Activated T-cell treated with anti-CD3 and anti-CD28 coated beads, Interleukin-2, amount 50 U/mL, for 72 hours (primary cell): ENCODE results near the gene SPG11. TPM values are rescaled to one million over a fixed set of nuclear protein-coding genes. Genes with fewer than 3 reads are reported as not detected.
"Not testable (repeated sequence)": the region's sequence is repeated elsewhere in the genome, so short reads cannot be mapped to it uniquely, and the experiment has no call there.

Experiments used
- ATAC-seq, 2 donors: fragments of 150-1000 bp; cut with Tn5 transposase; replicated peaks in 1 of 2; 2 replicates each; pipeline ENCODE4 v1.10.0; 2021; ENCODE audit warnings: moderate library complexity in 2 of 2, mild to moderate bottlenecking in 1 of 2
- DNase-seq, 2 donors: peaks; one replicate each; pipeline ENCODE4 v3.0.0; 2021 to 2022; ENCODE audit warnings: mixed read lengths in 1 of 2
- H3K27ac Mint-ChIP-seq: one replicate; pipeline ENCODE4 v1.8.0; 2022; ENCODE audit warnings: mild to moderate bottlenecking, moderate library complexity, mixed read lengths
- H3K27me3 Mint-ChIP-seq: one replicate; pipeline ENCODE4 v1.8.0; 2022; ENCODE audit warnings: low read depth, mixed read lengths
- H3K36me3 Mint-ChIP-seq, 2 donors: one replicate each; pipeline ENCODE4 v1.8.0; 2022; ENCODE audit warnings: mixed read lengths in 2 of 2, mild to moderate bottlenecking in 1 of 2; ENCODE audit not compliant: insufficient read depth in 2 of 2
- H3K4me1 Mint-ChIP-seq: one replicate; pipeline ENCODE4 v1.8.0; 2022; ENCODE audit warnings: low read depth, mixed read lengths
- H3K4me3 Mint-ChIP-seq, 2 donors: one replicate each; pipeline ENCODE4 v1.8.0; 2022; ENCODE audit warnings: mild to moderate bottlenecking in 2 of 2, mixed read lengths in 2 of 2, moderate library complexity in 2 of 2
- H3K9me3 Mint-ChIP-seq, 2 donors: one replicate each; pipeline ENCODE4 v1.8.0; 2022; ENCODE audit warnings: mixed read lengths in 2 of 2
- total RNA-seq, 2 donors: library from RNA; stranded (reverse); gene quantifications; one replicate each; pipeline ENCODE4 v1.2.3, GENCODE V29; 2022

Gene SPG11
- total RNA-seq, 2 donors from 2014 or later: 127 to 134 TPM

GRCh38 chr15:44698641-44699040 lies 35.2 kb upstream of the SPG11 start:
- Mint-ChIP-seq H3K4me3 (no peak overlapping the region), H3K4me1 (peaks cover 16% of the 10 kb centered on the region), H3K27me3 (no peaks in the 10 kb centered on the region), H3K9me3 (peaks cover 9 to 18% of the 10 kb centered on the region in 2 donors), H3K27ac (no peak overlapping the region), H3K36me3 (peaks cover 12 to 26% of the 10 kb centered on the region in 2 donors)
- DNase-seq (no peak), ATAC-seq (no peak)

- Mint-ChIP-seq H3K27me3 (no peaks in the 10 kb centered on the region), H3K4me3 (no peak overlapping the region), H3K9me3 (peaks cover 5 to 15% of the 10 kb centered on the region in 2 donors), H3K27ac (no peak overlapping the region), H3K4me1 (peaks cover 16% of the 10 kb centered on the region), H3K36me3 (peaks cover 8 to 14% of the 10 kb centered on the region in 2 donors)
- ATAC-seq: no peak
- DNase-seq: no peak
Observed at GRCh38 chr15:44697014-44697413, 33.6 kb upstream of the SPG11 start.

- Mint-ChIP-seq H3K4me3 (no peak overlapping the region), H3K9me3 (peaks cover 5% of the 10 kb centered on the region in 2 donors), H3K4me1 (peaks cover 7% of the 10 kb centered on the region), H3K27ac (no peak overlapping the region), H3K36me3 (peaks cover 2 to 5% of the 10 kb centered on the region in 2 donors), H3K27me3 (no peaks in the 10 kb centered on the region)
- no peak for ATAC-seq
- no peak for DNase-seq
Observed at GRCh38 chr15:44695294-44695693, 31.8 kb upstream of the SPG11 start.

GRCh38 chr15:44694416-44694815 lies 31.0 kb upstream of the SPG11 start:
- peaks cover 0 to 2% of the 10 kb centered on the region in 2 donors for H3K36me3 Mint-ChIP-seq
- DNase-seq (no peak), ATAC-seq (no peak)
- no peaks in the 10 kb centered on the region for H3K27me3 Mint-ChIP-seq
- H3K9me3 Mint-ChIP-seq: peaks cover 4 to 5% of the 10 kb centered on the region in 2 donors
- H3K27ac Mint-ChIP-seq: no peak overlapping the region
- no peak overlapping the region for H3K4me3 Mint-ChIP-seq
- H3K4me1 Mint-ChIP-seq: peaks cover 7% of the 10 kb centered on the region

GRCh38 chr15:44692659-44693058 lies 29.2 kb upstream of the SPG11 start:
- Mint-ChIP-seq H3K9me3 (peaks cover 2 to 5% of the 10 kb centered on the region in 2 donors), H3K4me3 (no peak overlapping the region), H3K27me3 (no peaks in the 10 kb centered on the region), H3K4me1 (peaks cover 7% of the 10 kb centered on the region), H3K36me3 (peaks cover 5 to 13% of the 10 kb centered on the region in 2 donors), H3K27ac (no peak overlapping the region)
- DNase-seq (no peak), ATAC-seq (no peak)

- not testable (repeated sequence) for H3K27ac Mint-ChIP-seq, DNase-seq, H3K4me3 Mint-ChIP-seq, H3K27me3 Mint-ChIP-seq, H3K9me3 Mint-ChIP-seq
- ATAC-seq: peak in 1 of 2 donors; percentile 40
- Mint-ChIP-seq H3K4me1 (peaks cover 13% of the 10 kb centered on the region), H3K36me3 (peaks cover 16 to 27% of the 10 kb centered on the region in 2 donors)
Observed at GRCh38 chr15:44690245-44690644, 26.8 kb upstream of the SPG11 start.

- H3K4me3 Mint-ChIP-seq, ATAC-seq, H3K27me3 Mint-ChIP-seq, H3K9me3 Mint-ChIP-seq, H3K27ac Mint-ChIP-seq, DNase-seq: not testable (repeated sequence)
- Mint-ChIP-seq H3K36me3 (peaks cover 19 to 29% of the 10 kb centered on the region in 2 donors), H3K4me1 (peaks cover 16% of the 10 kb centered on the region)
Observed at GRCh38 chr15:44689318-44689717, 25.9 kb upstream of the SPG11 start.

- not testable (repeated sequence) for H3K9me3 Mint-ChIP-seq, H3K27me3 Mint-ChIP-seq
- peaks cover 18 to 24% of the 10 kb centered on the region in 2 donors for H3K36me3 Mint-ChIP-seq
Observed at GRCh38 chr15:44682809-44683682, 19.6 kb upstream of the SPG11 start.

GRCh38 chr15:44682211-44682610 lies 18.7 kb upstream of the SPG11 start:
- H3K4me3 Mint-ChIP-seq: peak overlapping the region; percentile 79 to 93
- DNase-seq: peak in 1 of 2 donors; percentile 36
- ATAC-seq: peak; percentile 68 to 76
- H3K27ac Mint-ChIP-seq: peak overlapping the region; percentile 97
- peaks cover 5% of the 10 kb centered on the region in 2 donors for H3K9me3 Mint-ChIP-seq
- H3K27me3 Mint-ChIP-seq: no peaks in the 10 kb centered on the region
- peaks cover 76% of the 10 kb centered on the region for H3K4me1 Mint-ChIP-seq
- H3K36me3 Mint-ChIP-seq: peaks cover 12 to 18% of the 10 kb centered on the region in 2 donors

More at GRCh38 chr15:44682809-44683682, 19.6 kb upstream of the SPG11 start:
- peak overlapping the region; percentile 79 to 93 for H3K4me3 Mint-ChIP-seq
- DNase-seq (peak; percentile 86 to 87), ATAC-seq (peak; percentile 72 to 74)
- peaks cover 69% of the 10 kb centered on the region for H3K4me1 Mint-ChIP-seq
- peak overlapping the region; percentile 97 for H3K27ac Mint-ChIP-seq

- Mint-ChIP-seq H3K27ac (peak overlapping the region; percentile 87), H3K4me1 (peaks cover 78% of the 10 kb centered on the region), H3K36me3 (peaks cover 0 to 1% of the 10 kb centered on the region in 2 donors), H3K9me3 (no peaks in the 10 kb centered on the region), H3K27me3 (no peaks in the 10 kb centered on the region), H3K4me3 (peak overlapping the region; percentile 82 to 83)
- ATAC-seq (peak; percentile 66 to 74), DNase-seq (peak; percentile 62 to 66)
Observed at GRCh38 chr15:44676676-44677075, 13.2 kb upstream of the SPG11 start.

GRCh38 chr15:44675911-44676310 lies 12.4 kb upstream of the SPG11 start:
- H3K4me3 Mint-ChIP-seq: peak overlapping the region; percentile 82 to 83
- H3K36me3 Mint-ChIP-seq: peaks cover 0 to 1% of the 10 kb centered on the region in 2 donors
- H3K9me3 Mint-ChIP-seq: no peaks in the 10 kb centered on the region
- ATAC-seq (no peak), DNase-seq (no peak)
- H3K27ac Mint-ChIP-seq: peak overlapping the region; percentile 87
- peaks cover 79% of the 10 kb centered on the region for H3K4me1 Mint-ChIP-seq
- H3K27me3 Mint-ChIP-seq: no peaks in the 10 kb centered on the region

GRCh38 chr15:44673639-44674038 lies 10.2 kb upstream of the SPG11 start:
- H3K9me3 Mint-ChIP-seq: no peaks in the 10 kb centered on the region
- DNase-seq (no peak), ATAC-seq (no peak)
- no peak overlapping the region for H3K4me3 Mint-ChIP-seq
- no peak overlapping the region for H3K27ac Mint-ChIP-seq
- H3K4me1 Mint-ChIP-seq: peaks cover 85% of the 10 kb centered on the region
- peaks cover 0 to 1% of the 10 kb centered on the region in 2 donors for H3K36me3 Mint-ChIP-seq
- H3K27me3 Mint-ChIP-seq: no peaks in the 10 kb centered on the region

GRCh38 chr15:44670087-44670950 lies 6.9 kb upstream of the SPG11 start:
- Mint-ChIP-seq H3K4me1 (peaks cover 84% of the 10 kb centered on the region), H3K36me3 (peaks cover 0 to 1% of the 10 kb centered on the region in 2 donors), H3K27me3 (no peaks in the 10 kb centered on the region), H3K9me3 (no peaks in the 10 kb centered on the region), H3K4me3 (peak overlapping the region in 1 of 2 donors; percentile 51), H3K27ac (peak overlapping the region; percentile 91)
- ATAC-seq (no peak), DNase-seq (no peak)
